ENCODE data around the gene VAMP7. TPM values are rescaled to one million over a fixed set of nuclear protein-coding genes. Genes with fewer than 3 reads are reported as not detected.

The VAMP7 gene
- total RNA-seq, 1 experiment from 2014 or later: 19.9 TPM

GRCh38 chrX:155983326-155983725 lies 102.2 kb downstream of the VAMP7 start:
- no peak overlapping the region for H3K18ac ChIP-seq (ENCODE audit: insufficient read length, low read depth, low read length)
- H3T11ph ChIP-seq (ENCODE audit: low read length): no peak overlapping the region
- H4K91ac ChIP-seq (ENCODE audit: insufficient read length, low read depth, low read length): no peak overlapping the region
- no peaks in the 10 kb centered on the region for H3K79me1 ChIP-seq (ENCODE audit: insufficient read depth, low read depth, low read length, poor library complexity, severe bottlenecking)
- H3K9me3 ChIP-seq (ENCODE audit: control insufficient read depth, low read depth, low read length): peaks cover 25% of the 10 kb centered on the region
- no peaks in the 10 kb centered on the region for H4K20me1 ChIP-seq (ENCODE audit: control insufficient read depth, insufficient read depth, insufficient read length)
- H2BK15ac ChIP-seq (ENCODE audit: low read depth, low read length): no peak overlapping the region
- no peak for TF ChIP-seq CTCF (conservative IDR thresholded peaks at IDR 0.05)
- no peak overlapping the region for H3K14ac ChIP-seq (ENCODE audit: insufficient read depth, low read length)
- Mint-ChIP-seq H3K36me3 (ENCODE audit: insufficient read depth in 1 of 3, low read depth in 3 of 3) (peaks cover 0 to 10% (median 9%) of the 10 kb centered on the region in 3 experiments; a peak in 6 of 7 replicates), H3K9me3 (peaks cover 47 to 51% of the 10 kb centered on the region in 2 experiments), H3K27me3 (ENCODE audit: low read depth) (no peaks in the 10 kb centered on the region), H3K27ac (no peak overlapping the region), H3K4me1 (no peaks in the 10 kb centered on the region), H3K4me3 (no peak overlapping the region)
- H2BK5ac ChIP-seq (ENCODE audit: insufficient read length, low read length): no peak overlapping the region
- no peak overlapping the region for H3K23ac ChIP-seq (ENCODE audit: insufficient read length, low read depth, low read length)
- H2BK12ac ChIP-seq (ENCODE audit: insufficient read length, low read depth, low read length): no peak overlapping the region
- no peak overlapping the region for H4K5ac ChIP-seq (ENCODE audit: insufficient read length, low read depth, low read length)
- no peak overlapping the region for H3K4me2 ChIP-seq (ENCODE audit: insufficient read depth, insufficient read length, low read length)
- no peak overlapping the region for H3K4ac ChIP-seq (ENCODE audit: low read depth, low read length)
- DNase-seq: no peak
- H4K8ac ChIP-seq (replicated peaks; ENCODE audit: insufficient read length, low read depth, low read length): no peak overlapping the region
- no peak overlapping the region for H2AFZ ChIP-seq (ENCODE audit: low read length)
- H3K27me3 ChIP-seq (ENCODE audit: insufficient read depth, low read length): no peaks in the 10 kb centered on the region; the same call in 1 of the 2 replicates
- no peaks in the 10 kb centered on the region for H3K23me2 ChIP-seq (ENCODE audit: insufficient read length, low read depth, low read length, poor library complexity, severe bottlenecking)
- H2BK120ac ChIP-seq (ENCODE audit: low read depth, low read length, poor library complexity, severe bottlenecking): no peak overlapping the region
- no CpG with 5 or more reads among the region's 2 CpGs for WGBS (ENCODE audit: extremely low coverage, insufficient read length, low lambda C conversion rate)
- H3K4me1 ChIP-seq (ENCODE audit: insufficient read depth, low read length): no peaks in the 10 kb centered on the region
- no peak overlapping the region for H2BK20ac ChIP-seq (ENCODE audit: low read depth, low read length, poor library complexity, severe bottlenecking)
- H3K9ac ChIP-seq (ENCODE audit: extremely low read depth, insufficient read length, low read length): no peak overlapping the region
- no peak overlapping the region for H3K27ac ChIP-seq (ENCODE audit: insufficient read length, low read depth, low read length)
- no peak overlapping the region for H2AK5ac ChIP-seq (ENCODE audit: insufficient read length, low read length)
- H3K56ac ChIP-seq (ENCODE audit: insufficient read length, low read depth, low read length): no peak overlapping the region
- H3K79me2 ChIP-seq (ENCODE audit: insufficient read depth, low read length): no peaks in the 10 kb centered on the region

All from H9 (cell line).